ENCODE measurements around the gene TCF7. TPM values are rescaled to one million over a fixed set of nuclear protein-coding genes. Genes with fewer than 3 reads are reported as not detected.
"Not testable (repeated sequence)": the region's sequence is repeated elsewhere in the genome, so short reads cannot be mapped to it uniquely, and the experiment has no call there.

The TCF7 gene
- total RNA-seq, 1 donor from 2014 or later = 2.0 TPM

DNA sequence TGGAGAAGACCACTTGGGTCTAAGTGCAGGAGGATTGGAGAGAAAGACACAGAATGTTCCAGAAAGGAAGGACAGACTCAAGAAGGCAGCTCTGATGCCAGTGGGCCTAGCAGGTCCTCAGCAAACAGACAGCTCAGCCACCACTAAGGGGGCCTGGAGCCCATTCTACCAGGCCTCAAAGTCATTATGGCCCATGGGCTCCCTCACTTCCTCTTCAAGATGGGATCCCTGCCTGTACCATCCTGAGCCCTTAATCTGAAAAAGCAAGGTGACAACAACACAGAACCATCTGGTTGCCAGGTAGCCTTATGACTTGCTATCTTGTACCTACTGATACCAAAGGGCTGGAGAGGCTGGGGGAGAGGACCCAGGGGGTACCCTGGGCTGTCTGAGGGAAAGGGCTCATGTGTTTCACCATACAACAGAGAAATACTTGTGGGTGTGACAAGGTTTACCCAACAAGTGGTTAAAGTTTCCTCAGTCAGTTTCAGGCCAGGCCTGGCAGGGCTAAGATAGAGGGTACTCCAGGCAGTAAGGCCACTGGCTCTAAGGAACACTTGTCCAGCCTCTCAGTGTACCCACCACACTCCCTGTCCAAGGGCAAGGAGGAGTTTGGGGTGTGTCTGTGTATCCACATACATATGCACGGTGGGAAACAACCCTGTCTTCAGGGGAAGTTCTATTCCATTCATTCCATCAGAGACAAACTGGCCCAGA lies 30.7 kb downstream of the TCF7 start:
- DNase-seq (ENCODE audit: low read depth) = no peak

DNA sequence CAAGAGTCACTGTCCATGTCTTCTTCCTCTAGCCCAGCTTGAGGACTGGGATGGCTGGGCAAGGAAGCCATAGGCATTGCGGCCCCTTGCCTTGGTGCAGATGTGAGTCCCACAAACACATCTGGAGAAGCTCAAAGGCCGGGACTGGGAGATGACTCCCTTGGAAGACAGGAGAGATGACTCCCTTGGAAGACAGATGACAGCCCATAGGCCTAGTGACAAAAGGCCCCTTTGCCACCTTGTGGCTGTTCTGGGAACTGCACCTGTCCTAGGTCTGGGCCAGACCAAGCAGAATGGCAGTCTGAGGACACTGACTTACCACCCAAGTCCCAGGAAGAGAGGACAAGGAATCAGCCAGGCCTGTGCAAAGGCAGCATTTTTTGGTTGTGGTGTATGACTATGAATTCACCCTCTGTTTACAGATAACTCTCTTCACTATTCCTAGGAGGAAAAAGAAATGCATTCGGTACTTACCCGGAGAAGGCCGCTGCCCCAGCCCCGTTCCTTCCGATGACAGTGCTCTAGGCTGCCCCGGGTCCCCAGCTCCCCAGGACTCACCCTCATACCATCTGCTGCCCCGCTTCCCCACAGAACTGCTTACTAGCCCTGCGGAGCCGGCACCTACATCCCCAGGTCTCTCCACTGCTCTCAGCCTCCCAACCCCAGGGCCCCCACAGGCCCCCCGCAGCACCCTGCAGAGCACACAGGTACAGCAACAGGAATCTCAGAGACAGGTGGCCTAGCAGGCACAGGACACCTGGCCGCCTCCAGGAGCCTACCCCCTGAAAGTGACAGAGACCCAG lies 31.5 kb downstream of the TCF7 start:
- DNase-seq (ENCODE audit: low read depth) = peak; percentile 51

DNA sequence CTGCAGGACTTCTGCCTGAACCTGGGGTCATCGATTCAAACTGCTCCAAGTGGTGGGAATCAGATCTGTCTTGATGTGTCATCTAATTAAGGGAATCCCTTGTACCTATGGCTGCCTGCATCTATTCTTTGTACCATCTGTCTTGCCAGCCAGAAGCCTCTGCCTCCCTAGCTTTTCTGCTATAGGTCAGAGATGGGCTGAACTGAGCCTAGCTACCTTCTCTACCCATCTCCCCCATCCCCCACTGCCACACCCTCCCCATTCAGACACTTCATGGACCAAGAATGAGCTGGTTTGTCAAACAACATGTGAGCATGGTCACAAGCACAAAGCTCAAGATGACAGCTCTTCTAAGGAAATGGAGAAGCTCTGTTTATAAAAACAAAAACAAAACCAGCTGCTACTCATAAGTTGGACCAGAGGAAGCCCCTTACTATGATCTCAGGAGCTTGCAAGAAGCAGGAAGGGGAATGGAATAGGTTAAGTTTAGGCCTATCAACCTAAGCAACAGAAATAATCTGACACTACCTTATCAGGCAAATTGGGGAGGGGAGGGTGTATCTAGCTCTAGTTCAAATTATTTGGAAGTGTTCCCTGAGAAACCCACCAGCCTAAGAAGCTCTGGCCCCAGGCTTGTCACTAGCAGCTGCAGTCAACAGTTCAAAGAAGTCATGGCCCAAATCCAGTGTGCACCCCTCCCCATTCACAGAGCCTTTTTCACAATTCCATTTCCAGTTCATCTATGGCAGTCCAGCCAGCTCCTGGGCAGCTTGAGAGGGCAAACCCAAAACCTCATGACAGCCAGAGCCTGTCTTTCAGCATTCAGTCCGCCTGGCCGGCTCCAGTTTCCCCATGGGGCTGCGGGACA lies 32.4 kb downstream of the TCF7 start:
- DNase-seq (ENCODE audit: low read depth) = no peak

DNA sequence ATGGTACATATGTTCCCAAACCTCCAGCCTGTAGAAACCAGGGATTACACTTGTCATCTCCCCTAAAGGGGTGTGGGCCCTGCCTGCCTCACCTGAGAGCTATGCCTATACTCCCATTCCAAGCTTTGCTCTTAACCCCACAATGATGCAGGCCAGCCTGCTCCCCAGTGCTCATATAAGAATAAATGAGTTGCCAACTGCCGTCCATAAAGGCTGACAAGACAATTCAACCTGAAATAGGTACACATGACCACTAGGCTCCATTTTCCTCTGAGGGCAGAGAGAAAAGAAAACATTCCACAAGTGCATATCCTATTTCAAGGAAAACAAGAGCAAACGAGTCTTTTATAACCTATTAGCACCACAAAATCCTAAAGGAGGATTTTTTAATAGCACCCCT lies 33.8 kb downstream of the TCF7 start:
- DNase-seq (ENCODE audit: low read depth) = no peak

DNA sequence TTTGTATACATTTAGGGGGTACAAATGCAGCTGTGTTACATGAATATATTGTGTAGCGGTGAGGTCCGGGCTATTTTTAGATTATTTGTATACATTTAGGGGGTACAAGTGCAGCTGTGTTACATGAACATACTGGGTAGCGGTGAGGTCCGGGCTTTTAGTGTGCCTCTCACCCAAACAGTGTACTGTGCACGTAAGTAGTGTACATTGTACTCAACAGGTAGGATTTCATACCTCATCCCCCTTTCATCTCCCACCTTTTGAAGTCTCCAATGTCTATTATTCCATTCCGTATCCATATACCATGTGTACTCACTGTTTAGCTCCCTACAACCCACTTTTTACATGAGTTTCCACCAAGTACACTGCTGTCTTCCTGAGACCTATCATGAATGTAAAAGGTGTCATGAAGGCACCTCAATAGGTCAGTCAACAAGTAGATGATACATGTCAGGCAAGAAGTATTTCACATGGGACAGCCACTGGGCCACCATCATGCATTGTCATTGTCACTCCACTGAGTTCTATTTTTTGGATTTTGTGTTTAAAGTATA lies 34.6 kb downstream of the TCF7 start:
- no peak for DNase-seq (ENCODE audit: low read depth)

DNA sequence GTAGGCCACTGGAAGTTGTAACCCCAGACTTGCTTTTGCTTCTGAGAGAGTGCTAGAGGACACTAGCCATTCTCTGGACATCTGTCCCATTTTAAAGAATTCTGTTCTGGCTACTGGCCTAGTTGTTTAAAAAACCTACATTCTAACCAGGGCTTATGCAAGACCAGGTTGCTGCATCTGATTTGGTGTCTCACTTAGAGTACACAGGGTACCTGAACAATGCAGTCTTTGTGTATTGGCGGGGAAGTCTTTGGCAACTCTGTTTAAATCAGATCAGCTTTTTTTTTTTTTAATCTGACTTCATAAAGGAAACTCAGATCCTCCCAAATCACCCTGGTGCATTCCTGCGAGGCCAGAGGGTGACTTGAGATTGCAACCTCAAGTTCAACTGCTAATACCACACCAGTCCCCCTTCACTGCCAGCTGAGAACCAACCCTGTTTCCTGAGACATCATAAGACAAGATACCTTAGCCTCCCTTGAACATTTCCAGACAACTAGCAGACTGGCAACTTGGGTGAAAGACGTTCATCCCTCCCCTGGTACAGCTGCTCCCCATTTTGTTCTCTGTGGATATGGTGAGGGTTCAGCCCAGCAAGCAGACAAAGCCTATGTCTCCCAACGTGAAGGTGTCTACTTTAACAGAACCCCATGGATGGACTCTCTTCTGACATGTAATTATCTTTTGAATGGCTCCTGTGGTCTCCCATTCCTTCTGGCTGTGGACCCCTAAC lies 35.3 kb downstream of the TCF7 start:
- DNase-seq (ENCODE audit: low read depth) = peak; percentile 59

DNA sequence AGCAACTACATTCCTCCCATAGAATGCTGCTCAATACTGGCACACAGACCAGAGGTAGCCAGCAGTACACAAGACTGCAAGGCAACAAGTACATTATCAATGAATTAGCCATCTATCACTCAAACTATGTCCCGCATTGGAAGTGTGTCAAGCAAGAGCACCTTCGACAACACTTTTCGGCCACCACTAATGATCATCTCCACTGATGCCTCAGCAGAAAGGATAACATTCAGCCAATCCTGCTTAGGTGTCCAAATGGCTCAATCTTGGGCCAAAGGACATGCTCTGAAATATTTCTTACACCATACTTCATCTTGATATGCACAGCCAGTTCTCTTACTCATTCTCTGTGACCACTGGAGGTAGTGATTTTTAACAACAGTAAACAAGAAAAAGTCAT lies 37.2 kb downstream of the TCF7 start:
- DNase-seq (ENCODE audit: low read depth) = no peak

DNA sequence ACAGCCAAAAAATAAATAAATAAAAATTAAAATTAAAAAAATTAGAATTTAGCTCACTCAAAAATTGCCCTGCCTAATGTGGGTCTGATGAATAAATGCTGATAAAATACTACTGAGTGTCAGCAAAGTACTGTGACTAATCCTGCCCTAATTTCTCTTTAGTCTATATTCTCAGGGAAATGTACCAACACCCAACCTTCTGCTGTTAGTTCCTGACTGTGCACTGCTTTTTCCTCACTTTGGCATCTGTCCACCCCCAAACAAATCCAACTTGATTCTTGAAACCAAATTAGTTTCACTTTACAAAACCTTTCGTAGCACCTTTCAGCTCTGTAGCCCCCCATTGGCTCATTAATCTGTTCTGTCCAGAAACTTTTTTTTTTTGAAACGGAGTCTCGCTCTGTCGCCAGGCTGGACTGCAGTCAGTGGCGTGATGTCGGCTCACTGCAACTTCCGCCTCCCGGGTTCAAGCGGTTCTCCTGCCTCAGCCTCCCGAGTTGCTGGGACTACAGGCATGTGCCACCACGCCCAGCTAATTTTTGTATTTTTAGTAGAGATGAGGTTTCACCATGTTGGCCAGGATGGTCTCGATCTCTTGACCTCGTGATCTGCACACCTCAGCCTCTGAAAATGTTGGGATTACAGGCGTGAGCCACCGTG lies 37.8 kb downstream of the TCF7 start:
- DNase-seq (ENCODE audit: low read depth) = not testable (repeated sequence)

DNA sequence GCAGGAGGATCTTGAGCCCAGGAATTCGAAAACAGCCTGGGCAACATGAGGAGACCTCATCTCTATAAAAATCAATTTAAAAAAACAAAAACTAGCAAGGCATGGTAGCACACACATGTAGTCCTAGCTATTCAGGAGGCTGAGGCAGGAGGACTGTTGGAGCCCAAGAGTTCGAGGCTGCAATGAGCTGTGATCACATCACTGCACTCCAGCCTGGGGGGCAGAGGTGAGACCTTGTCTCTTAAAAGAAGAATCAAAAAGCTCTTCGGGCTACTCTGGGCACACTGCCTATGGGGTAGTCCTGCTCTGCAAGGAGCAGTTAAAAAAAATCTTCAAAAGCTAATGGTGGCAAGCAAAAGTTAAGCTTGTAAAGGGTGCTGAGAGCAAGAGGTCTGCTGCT lies 38.8 kb downstream of the TCF7 start:
- DNase-seq (ENCODE audit: low read depth) = no peak

DNA sequence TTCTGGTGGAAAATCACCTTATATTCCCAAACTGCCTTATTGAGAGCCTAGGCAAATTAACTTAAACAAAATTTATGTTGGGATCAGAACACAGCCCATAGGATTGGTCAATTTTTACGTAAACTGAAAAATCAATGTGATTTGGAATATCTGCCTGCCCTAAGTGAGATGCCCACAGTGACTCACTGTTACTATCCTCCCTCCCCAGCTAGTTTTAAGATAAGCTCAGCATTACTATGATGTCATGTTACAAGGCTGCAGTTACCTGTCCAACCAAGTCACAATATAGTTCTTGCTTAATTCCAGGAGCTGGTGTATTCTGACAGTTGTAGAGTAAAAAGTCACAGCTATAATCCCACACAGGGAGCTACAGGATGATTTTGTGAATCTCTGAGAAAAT lies 39.2 kb downstream of the TCF7 start:
- DNase-seq (ENCODE audit: low read depth) = no peak

DNA sequence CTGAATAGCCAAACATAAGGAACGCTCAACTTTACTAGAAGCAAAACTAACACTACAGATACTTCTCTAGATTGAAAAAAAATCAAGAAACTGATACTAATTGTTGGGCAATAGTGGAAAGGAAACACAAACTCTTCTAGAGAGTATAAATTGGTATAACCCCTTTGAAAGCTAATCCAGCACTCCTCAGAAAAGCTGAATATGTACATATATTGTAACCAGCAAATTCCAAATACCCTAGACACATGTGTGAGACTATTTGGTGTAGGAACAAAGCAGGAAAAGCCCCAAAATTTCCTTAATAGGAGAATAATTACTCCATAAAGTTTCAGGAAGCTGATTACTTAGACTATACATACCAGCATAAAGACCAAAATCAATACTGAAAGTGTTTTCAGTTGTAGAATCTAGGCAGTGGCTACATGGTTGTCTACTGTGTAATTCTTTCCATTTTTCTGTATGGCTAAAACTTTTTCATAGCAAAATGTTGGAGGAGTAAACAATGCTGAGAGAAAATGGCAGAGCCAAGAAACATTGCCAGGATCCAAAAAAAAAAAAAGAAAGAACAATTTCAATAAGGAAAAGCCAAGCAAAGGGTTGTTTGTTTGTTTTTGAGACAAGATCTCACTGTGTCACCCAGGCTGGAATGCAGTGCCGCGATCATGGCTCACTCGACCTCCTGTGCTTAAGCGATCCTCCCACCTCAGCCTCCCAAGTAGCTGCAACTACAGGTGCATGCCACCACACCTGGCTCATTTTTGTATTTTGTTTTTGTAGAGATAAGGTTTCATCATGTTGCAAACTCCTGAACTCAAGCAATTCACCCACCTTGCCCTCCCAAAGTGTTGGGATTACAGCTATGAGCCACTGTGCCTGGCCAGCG lies 47.3 kb downstream of the TCF7 start:
- DNase-seq (ENCODE audit: low read depth) = no peak

DNA sequence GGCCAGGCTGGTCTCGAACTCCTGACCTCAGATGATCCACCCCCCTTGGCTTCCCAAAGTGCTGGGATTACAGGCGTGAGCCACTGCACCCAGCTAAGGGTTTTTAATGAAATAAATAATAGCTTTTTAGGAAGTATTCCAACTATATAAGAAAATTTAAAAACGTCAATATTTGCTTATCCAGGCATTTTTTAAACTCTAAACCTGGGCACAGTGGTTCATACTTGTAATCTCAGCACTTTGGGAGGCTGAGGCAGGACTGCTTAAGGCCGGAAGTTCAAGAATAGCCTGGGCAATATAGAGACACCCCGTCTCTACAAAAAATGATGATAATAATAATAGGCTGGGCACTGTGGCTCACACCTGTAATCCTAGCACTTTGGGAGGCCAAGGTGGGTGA lies 48.1 kb downstream of the TCF7 start:
- DNase-seq (ENCODE audit: low read depth) = no peak

DNA sequence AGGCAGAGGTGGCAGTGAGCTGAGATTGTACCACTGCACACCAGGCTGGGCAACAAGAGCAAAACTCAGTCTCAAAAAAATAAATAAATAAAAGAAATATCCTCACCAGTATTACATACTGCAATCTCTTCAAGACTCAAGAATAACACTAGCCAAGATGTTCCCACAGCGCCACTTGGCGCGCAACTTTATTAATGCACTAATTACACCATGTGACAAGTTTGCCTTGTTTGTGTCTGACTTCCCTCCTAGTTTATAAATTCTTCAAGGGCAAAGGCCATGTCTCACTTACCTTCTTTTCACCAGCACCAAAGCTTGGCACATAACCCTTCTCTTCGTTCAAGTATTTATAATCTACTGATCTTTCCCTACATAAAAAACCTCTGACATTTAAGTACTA lies 57.5 kb downstream of the TCF7 start:
- DNase-seq (ENCODE audit: low read depth) = peak; percentile 65

DNA sequence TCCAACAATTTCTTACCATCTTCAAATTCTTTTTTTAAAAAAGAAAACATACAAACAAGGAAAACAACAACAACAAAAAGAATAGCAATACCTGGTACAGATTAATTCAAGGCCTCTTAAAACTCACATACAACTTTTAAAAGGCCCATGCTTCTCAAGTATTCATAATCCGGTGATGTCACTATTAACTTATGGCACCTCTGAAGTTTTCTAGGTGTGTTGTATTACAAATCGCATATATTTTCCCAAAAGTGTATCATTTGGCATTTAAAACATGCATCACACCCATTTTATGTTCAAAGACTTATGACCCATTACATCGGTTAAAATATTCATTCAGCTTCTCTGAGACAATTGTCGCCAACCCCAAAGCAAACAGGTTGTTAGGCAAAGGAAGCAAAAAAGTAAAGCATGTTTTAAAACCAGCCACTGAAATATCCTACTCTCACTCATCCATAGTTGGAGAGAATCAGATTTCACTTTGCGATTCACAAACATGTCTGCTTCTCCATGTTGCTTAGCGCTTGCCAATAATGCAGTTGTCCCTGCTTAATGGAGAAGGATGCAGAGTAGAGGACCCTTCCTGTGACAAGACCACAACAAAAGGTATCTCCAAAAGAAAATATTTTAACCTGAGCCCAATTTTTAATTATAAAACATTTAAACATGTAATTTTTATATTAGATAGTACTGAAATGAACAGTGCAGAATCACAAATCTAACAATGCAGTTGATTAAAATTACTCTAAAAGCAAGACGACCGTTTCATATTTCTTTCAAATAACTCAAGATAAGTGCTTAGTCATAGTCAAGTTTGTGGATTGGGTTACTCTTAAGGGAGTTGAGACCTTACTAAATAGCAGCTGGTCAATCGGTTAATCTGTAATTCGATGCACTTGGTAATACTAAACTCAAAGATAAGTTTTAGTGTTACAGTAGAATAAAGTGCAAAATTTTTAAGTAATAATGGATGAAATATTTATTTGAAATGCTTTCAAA lies 60.7 kb downstream of the TCF7 start:
- peak; percentile 54 for DNase-seq (ENCODE audit: low read depth)

DNA sequence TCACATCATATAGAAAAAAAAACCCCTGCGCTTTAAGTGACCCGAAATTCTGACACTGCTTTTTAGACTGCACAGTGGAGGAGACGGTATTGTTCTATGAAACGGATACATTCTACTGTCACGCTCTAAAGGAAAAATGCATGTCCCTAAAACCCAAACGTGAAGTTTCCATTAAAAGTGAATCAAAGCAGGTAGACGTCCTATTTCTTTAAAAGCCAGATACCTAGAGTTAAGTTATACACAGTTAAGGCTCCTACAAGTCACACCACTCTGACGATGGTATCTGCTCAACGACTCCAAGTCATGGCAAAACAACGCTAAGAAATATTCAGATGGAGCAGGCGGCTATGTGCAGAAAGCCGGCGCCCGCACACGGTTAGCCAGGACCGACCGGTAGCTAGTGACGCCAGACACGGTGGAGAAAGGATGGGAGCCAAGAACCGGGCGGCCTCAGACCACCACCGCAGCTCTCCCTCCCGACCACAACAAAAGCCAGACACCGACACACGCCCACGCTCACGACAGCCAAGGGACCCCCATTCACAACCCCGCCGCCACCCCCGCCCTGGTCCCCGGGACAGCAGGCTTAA lies 61.5 kb downstream of the TCF7 start:
- DNase-seq (ENCODE audit: low read depth) = peak; percentile 18

DNA sequence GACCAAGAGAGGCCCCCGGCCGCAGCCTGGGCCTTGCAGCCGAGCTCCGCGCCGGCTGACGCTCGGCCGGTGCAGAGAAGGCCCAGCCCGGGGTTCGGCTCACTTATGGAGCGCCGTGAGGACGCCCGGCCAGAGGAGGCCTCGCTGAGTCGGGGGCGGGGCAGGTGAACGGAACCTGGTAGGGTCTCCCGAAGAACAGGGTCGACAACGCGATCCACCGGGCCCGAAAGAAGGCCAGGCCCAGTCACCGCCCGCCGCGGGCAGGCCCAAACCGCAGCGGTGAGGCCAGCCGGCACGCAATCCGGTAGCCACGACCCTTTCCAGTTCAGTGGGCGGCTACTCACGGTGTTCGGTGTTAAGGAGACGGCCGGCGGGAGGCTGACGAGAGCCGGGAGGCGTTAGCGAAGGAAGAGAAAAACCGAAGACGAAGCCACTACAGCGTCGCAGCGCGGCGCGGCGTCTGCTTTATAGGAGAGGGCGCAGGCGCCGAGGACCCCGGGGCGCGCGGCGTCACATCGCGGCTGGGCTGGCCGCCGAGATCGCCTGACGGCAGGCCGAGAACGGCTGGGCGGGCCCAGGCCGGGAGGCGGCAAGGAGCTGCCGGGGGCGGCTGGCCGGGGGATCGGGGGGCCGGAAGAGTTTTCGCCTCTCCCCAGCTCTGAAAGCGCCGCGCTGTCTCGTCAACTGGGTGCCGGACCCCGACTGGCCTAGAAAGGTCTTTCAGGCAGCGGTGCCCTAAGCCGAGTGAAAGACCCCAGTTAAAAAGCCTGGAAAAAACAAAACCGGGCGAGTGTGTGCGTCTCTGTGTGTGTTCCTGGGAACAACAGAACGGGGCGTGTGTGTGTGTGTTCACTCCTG lies 62.3 kb downstream of the TCF7 start, which contains the start of gene SKP1:
SKP1 (minus strand) TSS at position 440 of the 858 bp plus-strand sequence. CDS start 2,928 bp downstream, outside the sequence.
- DNase-seq (ENCODE audit: low read depth) = peak; percentile 49
